GM04503 (cell line): ENCODE measurements around the gene PCNX3.

Experiments used
- DNase-seq: peaks from one replicate; pipeline ENCODE4 v3.0.0-alpha.2; 2012; ENCODE audit warnings: low read depth

Gene PCNX3

GRCh38 chr11:65640483-65641296 lies 25.1 kb downstream of the PCNX3 start:
- DNase-seq: no peak

GRCh38 chr11:65641297-65642013 lies 25.9 kb downstream of the PCNX3 start:
- no peak for DNase-seq

GRCh38 chr11:65642014-65642671 lies 26.6 kb downstream of the PCNX3 start:
- DNase-seq: no peak

DNA sequence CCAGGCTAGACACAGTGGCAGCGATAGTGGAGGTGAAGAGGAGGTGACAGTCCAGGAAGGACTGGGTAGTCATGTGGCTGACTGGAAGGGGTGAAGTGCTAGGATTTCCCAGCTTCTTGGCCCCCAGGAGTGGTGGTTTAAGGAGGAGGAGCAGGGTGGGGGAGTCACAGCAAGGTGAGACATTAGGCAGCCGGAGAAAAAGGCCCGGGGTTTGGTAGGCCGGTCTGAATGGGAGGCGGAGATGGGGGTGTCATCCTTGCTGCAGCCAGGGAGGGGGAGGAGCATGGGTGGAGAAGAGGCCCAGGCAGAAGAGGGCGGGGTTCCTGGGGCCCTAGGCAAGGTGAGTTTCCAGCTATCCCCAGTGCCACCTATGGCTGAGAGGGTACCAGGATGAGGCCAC lies 28.4 kb downstream of the PCNX3 start:
- no peak for DNase-seq

GRCh38 chr11:65644837-65645236 lies 29.3 kb downstream of the PCNX3 start:
- DNase-seq: no peak

GRCh38 chr11:65645710-65646109 lies 30.1 kb downstream of the PCNX3 start:
- DNase-seq: no peak

GRCh38 chr11:65646288-65646957 lies 30.8 kb downstream of the PCNX3 start:
- no peak for DNase-seq

DNA sequence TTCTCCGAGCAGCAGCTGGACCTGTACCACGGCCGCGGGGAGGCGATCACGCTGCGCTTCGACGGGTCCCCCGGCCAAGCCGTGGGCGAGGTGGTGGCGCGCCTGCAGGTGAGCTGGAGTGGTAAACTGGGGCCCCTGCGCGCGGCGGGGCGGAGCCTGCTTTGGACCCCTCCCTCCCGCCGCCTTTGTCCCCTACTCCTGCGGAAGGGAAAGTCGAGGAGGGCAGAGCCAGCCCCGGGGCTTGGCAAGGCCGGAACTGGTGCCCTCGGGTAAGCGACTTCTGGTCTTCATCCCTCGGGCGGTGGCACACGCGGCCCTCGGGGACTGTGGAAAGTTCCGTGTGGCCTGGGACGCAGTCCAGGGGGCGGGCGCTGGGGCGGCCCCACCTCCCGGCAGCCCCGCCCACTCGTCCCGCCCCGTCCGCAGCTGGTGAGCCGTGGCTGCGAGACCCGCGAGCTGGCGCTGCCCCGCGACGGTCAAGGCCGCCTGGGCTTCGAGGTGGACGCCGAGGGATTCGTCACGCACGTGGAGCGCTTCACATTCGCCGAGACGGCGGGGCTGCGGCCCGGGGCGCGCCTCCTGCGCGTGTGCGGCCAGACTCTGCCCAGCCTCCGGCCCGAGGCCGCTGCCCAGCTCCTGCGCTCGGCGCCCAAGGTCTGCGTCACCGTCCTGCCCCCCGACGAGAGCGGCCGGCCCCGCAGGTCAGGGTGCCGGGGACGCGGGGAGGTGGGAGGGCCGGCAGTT lies 31.6 kb downstream of the PCNX3 start:
- no peak for DNase-seq

DNA sequence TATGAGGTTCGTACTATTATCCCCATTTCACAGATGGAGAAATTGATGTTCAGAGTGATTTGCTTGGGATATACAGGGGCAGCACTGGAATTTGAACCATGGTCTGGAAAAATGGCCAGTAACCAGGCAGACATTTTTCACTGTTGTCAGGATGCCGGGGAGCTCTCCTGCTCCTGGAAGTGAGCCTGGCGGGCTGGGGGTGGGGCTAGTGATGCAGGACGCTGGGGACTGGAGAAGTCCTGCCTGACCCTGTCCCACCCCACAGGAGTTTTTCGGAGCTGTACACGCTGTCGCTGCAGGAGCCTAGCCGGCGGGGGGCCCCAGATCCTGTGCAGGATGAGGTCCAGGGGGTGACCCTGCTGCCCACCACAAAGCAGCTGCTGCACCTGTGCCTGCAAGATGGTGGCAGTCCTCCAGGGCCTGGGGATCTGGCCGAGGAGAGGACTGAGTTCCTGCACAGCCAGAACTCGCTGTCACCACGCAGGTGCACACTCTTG lies 33.5 kb downstream of the PCNX3 start:
- no peak for DNase-seq

DNA sequence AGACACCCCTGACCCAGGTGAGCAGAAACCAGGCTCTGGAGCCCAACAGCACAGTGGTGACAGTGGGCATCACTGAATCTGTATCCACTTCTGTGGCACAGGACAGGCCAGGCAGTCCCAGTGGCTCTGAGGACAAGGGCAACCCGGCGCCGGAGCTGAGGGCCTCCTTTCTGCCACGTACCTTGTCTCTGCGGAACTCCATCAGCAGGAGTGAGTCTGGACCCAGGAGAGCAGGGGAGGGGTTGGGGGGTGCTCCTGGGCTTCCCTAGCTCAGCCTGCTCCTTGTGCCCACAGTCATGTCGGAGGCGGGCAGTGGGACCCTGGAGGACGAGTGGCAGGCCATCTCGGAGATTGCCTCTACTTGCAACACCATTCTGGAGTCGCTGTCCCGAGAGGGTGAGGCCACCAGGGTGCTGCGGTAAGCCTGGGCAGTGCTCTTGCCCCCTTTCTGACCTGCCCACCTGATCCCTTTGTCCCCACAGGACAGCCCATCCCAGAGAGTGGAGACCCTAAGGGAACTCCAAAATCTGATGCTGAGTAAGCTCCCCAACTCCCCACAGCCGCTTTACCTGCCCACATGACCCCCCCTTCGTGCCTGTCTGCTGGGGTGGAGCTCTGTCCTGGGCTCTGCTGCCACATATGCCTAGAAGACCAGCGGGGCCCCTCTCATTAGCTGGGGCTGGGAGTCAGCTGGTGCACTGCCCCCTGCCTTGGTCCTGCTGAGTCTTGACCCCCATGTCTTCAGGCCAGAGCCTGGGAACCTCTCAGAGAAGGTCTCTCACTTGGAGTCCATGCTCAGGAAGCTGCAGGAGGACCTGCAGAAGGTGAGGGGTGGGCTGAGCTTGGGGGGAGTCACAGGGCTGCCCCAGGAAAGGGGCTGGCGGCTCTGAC lies 34.3 kb downstream of the PCNX3 start:
- no peak for DNase-seq

- DNase-seq: no peak
Observed at GRCh38 chr11:65650547-65651338, 35.2 kb downstream of the PCNX3 start.

DNA sequence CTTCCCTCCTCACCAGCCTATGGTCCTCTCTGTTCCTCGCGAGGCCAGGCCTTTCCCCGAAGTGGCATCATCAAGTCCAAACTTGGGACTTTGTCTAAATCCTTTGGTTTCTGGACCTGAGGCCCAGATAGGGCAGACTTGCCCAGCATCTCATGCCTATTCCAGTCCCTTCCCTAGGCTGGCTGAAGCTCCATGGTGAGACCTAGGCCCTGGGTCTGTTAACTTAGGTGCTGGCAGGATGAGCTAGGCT lies 35.7 kb downstream of the PCNX3 start:
- DNase-seq: no peak

- DNase-seq: no peak
Observed at GRCh38 chr11:65651589-65652510, 36.3 kb downstream of the PCNX3 start.

DNA sequence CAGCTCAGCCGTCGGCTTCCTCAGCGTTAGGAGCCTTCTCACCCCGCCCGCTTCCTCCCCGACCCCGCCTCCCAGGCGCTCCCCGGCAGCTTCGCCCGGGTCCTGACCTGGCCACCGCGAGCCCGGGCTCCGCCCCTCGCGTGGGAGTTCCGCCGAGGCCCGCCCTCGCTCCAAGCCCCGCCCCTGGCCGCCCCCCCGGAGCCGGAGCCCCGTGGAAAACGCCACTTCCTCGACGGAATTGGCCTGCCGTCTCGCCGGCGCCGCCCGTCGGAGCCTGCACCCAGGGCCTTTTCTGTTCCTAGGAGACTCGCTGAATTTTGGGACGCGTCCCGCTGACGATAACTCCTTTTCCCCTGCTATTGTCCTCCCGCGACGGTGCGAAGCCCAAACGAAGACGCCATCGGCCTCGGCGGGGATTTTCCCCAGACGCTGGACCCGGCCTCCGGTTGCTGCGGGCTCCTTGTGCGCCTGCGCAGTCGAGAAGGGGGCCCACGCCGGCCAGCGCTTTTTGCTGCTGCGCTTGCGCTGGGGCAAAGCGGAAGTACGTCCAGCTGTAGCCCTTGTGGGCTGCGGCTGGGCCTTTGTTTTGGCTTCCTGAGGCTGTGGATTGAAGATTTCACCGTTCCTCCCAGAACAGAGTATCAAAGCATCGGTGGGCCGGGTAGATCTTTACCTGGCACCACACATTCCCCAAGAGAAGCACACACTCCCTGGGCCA lies 37.1 kb downstream of the PCNX3 start:
- DNase-seq: peak; percentile 61

DNA sequence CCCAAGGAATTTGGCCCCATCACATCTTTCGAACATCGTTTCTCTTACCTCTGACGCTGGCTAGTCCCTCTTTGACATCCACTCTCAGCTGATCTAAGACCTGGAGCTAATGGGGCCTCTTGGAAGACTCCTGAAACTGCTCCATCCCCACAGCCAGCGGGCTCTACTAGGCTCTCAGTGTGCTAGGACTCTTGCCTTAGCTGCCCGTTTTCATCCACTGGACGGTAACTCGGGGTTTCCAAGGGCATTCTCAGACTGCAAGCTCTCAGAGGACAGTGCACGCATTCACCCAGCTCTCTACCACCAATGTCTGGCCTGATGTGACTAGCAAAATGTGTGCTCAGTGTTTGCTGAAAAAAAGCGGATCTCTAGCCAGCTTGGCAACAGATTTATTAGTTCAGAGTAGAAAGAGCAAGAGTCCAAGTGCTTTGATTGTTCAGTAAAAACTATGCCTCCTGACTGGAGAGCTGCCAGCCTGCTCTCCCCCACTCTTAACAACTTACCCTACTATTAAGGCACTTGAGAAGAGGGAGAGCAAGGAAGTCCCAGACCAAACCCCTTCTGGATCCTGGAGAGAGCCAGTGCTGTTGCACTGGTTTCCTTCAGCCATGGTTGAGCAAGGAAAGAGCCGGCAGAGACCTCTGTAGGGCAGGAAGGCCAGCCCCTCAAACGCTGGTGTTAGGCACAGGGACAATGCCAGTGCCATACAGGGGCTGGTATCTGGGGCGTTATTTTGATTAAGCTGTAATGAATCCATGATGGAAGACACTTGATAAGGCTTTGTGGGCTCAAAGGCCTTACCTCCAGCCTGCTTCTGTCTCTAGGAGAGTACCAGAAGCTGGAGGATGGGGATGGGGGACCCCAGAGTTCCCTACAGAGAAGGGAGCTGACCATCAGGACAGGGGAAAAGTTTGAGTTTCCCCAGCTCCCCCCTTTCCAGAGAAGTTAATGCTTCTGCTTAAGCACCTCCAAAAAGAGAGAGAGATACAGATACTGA lies 38.0 kb downstream of the PCNX3 start:
- no peak for DNase-seq

GRCh38 chr11:65654375-65655349 lies 39.1 kb downstream of the PCNX3 start:
- no peak for DNase-seq
